Muscle of leg (tissue), 16 donors: ENCODE data around the gene MGST3. TPM values are rescaled to one million over a fixed set of nuclear protein-coding genes. Genes with fewer than 3 reads are reported as not detected.
"Not testable (repeated sequence)": the region's sequence is repeated elsewhere in the genome, so short reads cannot be mapped to it uniquely, and the experiment has no call there.

Source experiments
- DNase-seq: peaks from one replicate; pipeline ENCODE4 v3.0.0; 2013
- H3K27ac ChIP-seq: one replicate; pipeline ENCODE4 v1.5.1; 2013; ENCODE audit warnings: mild to moderate bottlenecking, low read length, control low read depth
- H3K27me3 ChIP-seq: one replicate; pipeline ENCODE4 v1.6.1; 2013; ENCODE audit warnings: low read length; ENCODE audit not compliant: control insufficient read depth, insufficient read depth
- H3K36me3 ChIP-seq: one replicate; pipeline ENCODE4 v1.6.1; 2013; ENCODE audit warnings: low read length; ENCODE audit not compliant: control insufficient read depth, insufficient read depth
- H3K4me1 ChIP-seq: one replicate; pipeline ENCODE4 v1.6.1; 2013; ENCODE audit warnings: low read length; ENCODE audit not compliant: control insufficient read depth, insufficient read depth
- H3K4me3 ChIP-seq: one replicate; pipeline ENCODE4 v1.5.1; 2013; ENCODE audit warnings: low read length, control low read depth
- H3K9me3 ChIP-seq: replicated peaks from 2 replicates; pipeline ENCODE4 v1.6.1; 2013; ENCODE audit warnings: low read depth, low read length; ENCODE audit not compliant: control insufficient read depth
- WGBS: methylation state at CpG from one replicate; pipeline ENCODE4 v1.1.5; 2013; ENCODE audit warnings: missing lambda C conversion rate; ENCODE audit not compliant: insufficient coverage; 5-methylcytosine and 5-hydroxymethylcytosine counted together
- long read RNA-seq, 11 donors: transcript quantifications; one replicate each; lab custom pipeline, GENCODE V29; 2026
- polyA plus RNA-seq, 8 donors: library from polyadenylated mRNA; unstranded; fragments of 120-200 nt; gene quantifications; one replicate each; pipeline versions ENCODE4 v1.2.1 to v1.2.3, GENCODE V29; 2013; ENCODE audit warnings: inconsistent platforms in 1 of 8, low replicate concordance in 1 of 8; ENCODE audit not compliant: insufficient read length in 8 of 8, insufficient read depth in 1 of 8
- total RNA-seq: library from RNA; stranded (reverse); fragments of 120-200 nt; gene quantifications from one replicate; pipeline ENCODE4 v1.2.4, GENCODE V29; 2013

Gene MGST3
- total RNA-seq (194 TPM), polyA plus RNA-seq (100 to 1,000 TPM; 133 to 182 (median 166) TPM)
- long read RNA-seq, donor 1, transcript MGST3-205 (6 exons, 1,015 nt) = major isoform, 48 of 61 reads
- long read RNA-seq, donor 1, partial matches to known transcripts = 7 of 61 reads
- long read RNA-seq, donor 1, other reads (novel, unspliced or antisense) = 0 of 61 reads
- long read RNA-seq, donor 2, transcript MGST3-205 (6 exons, 1,015 nt) = major isoform, 17 of 17 reads
- long read RNA-seq, donor 2, partial matches to known transcripts = 0 of 17 reads
- long read RNA-seq, donor 2, other reads (novel, unspliced or antisense) = 0 of 17 reads
- long read RNA-seq, donor 3, transcript MGST3-205 (6 exons, 1,015 nt) = major isoform, 82 of 105 reads
- long read RNA-seq, donor 3, partial matches to known transcripts = 10 of 105 reads
- long read RNA-seq, donor 3, other reads (novel, unspliced or antisense) = 5 of 105 reads
- long read RNA-seq, donor 4, transcript MGST3-205 (6 exons, 1,015 nt) = major isoform, 94 of 113 reads
- long read RNA-seq, donor 4, partial matches to known transcripts = 13 of 113 reads
- long read RNA-seq, donor 4, other reads (novel, unspliced or antisense) = 0 of 113 reads
- long read RNA-seq, donor 5, transcript MGST3-205 (6 exons, 1,015 nt) = major isoform, 285 of 354 reads
- long read RNA-seq, donor 5, partial matches to known transcripts = 27 of 354 reads
- long read RNA-seq, donor 5, other reads (novel, unspliced or antisense) = 35 of 354 reads
- long read RNA-seq, donor 6, transcript MGST3-213 (1 exons, 3,101 nt) = minor isoform, 8 of 308 reads
- long read RNA-seq, donor 6, transcript MGST3-205 (6 exons, 1,015 nt) = major isoform, 229 of 308 reads
- long read RNA-seq, donor 6, partial matches to known transcripts = 31 of 308 reads
- long read RNA-seq, donor 6, other reads (novel, unspliced or antisense) = 30 of 308 reads
- long read RNA-seq, donor 7, transcript MGST3-205 (6 exons, 1,015 nt) = major isoform, 181 of 227 reads
- long read RNA-seq, donor 7, partial matches to known transcripts = 25 of 227 reads
- long read RNA-seq, donor 7, other reads (novel, unspliced or antisense) = 12 of 227 reads
- long read RNA-seq, donor 8, transcript MGST3-211 (2 exons, 772 nt) = minor isoform, 5 of 116 reads
- long read RNA-seq, donor 8, transcript MGST3-205 (6 exons, 1,015 nt) = major isoform, 102 of 116 reads
- long read RNA-seq, donor 8, partial matches to known transcripts = 7 of 116 reads
- long read RNA-seq, donor 8, other reads (novel, unspliced or antisense) = 0 of 116 reads
- long read RNA-seq, donor 9, transcript MGST3-205 (6 exons, 1,015 nt) = major isoform, 112 of 137 reads
- long read RNA-seq, donor 9, partial matches to known transcripts = 19 of 137 reads
- long read RNA-seq, donor 9, other reads (novel, unspliced or antisense) = 0 of 137 reads
- long read RNA-seq, donor 10, transcript MGST3-205 (6 exons, 1,015 nt) = major isoform, 151 of 214 reads
- long read RNA-seq, donor 10, partial matches to known transcripts = 28 of 214 reads
- long read RNA-seq, donor 10, other reads (novel, unspliced or antisense) = 25 of 214 reads
- long read RNA-seq, donor 11, transcript MGST3-205 (6 exons, 1,015 nt) = major isoform, 135 of 158 reads
- long read RNA-seq, donor 11, partial matches to known transcripts = 16 of 158 reads
- long read RNA-seq, donor 11, other reads (novel, unspliced or antisense) = 0 of 158 reads

GRCh38 chr1:165630629-165631341 lies at the start of gene MGST3:
MGST3 (plus strand) TSS chr1:165631234; CDS start chr1:165649848, 18,614 bp downstream.
- peak within 1 kb of the TSS; percentile 95 for H3K27ac ChIP-seq
- no peaks in the 10 kb centered on the region for H3K9me3 ChIP-seq
- H3K4me3 ChIP-seq = peak within 1 kb of the TSS; percentile 96
- H3K4me1 ChIP-seq = peaks cover 12% of the 10 kb centered on the region
- H3K36me3 ChIP-seq = no peaks in the 10 kb centered on the region
- DNase-seq = peak; percentile 99
- WGBS = 0% methylated on average over 52 of the region's 56 CpGs
- no peaks in the 10 kb centered on the region for H3K27me3 ChIP-seq

- Histone ChIP-seq H3K27me3 (no peaks in the 10 kb centered on the region), H3K4me1 (no peaks in the 10 kb centered on the region), H3K9me3 (no peaks in the 10 kb centered on the region), H3K36me3 (no peaks in the 10 kb centered on the region), H3K4me3 (no peak overlapping the region), H3K27ac (no peak overlapping the region)
- no peak for DNase-seq
- WGBS = 96% methylated on average over 25 of the region's 25 CpGs
Observed at GRCh38 chr1:165581926-165582325, 49.1 kb upstream of the MGST3 start.

- Histone ChIP-seq H3K4me1 (no peaks in the 10 kb centered on the region), H3K9me3 (no peaks in the 10 kb centered on the region), H3K4me3 (no peak overlapping the region), H3K36me3 (no peaks in the 10 kb centered on the region), H3K27ac (no peak overlapping the region), H3K27me3 (no peaks in the 10 kb centered on the region)
- WGBS = 29% methylated on average over 1 of the region's 3 CpGs
- DNase-seq = no peak
Observed at GRCh38 chr1:165586398-165586797, 44.6 kb upstream of the MGST3 start.

GRCh38 chr1:165591391-165591790 lies 39.6 kb upstream of the MGST3 start:
- 100% methylated on average over 1 of the region's 4 CpGs for WGBS
- H3K9me3 ChIP-seq, H3K27me3 ChIP-seq, H3K36me3 ChIP-seq, H3K4me1 ChIP-seq, DNase-seq, H3K4me3 ChIP-seq, H3K27ac ChIP-seq: not testable (repeated sequence)

DNA sequence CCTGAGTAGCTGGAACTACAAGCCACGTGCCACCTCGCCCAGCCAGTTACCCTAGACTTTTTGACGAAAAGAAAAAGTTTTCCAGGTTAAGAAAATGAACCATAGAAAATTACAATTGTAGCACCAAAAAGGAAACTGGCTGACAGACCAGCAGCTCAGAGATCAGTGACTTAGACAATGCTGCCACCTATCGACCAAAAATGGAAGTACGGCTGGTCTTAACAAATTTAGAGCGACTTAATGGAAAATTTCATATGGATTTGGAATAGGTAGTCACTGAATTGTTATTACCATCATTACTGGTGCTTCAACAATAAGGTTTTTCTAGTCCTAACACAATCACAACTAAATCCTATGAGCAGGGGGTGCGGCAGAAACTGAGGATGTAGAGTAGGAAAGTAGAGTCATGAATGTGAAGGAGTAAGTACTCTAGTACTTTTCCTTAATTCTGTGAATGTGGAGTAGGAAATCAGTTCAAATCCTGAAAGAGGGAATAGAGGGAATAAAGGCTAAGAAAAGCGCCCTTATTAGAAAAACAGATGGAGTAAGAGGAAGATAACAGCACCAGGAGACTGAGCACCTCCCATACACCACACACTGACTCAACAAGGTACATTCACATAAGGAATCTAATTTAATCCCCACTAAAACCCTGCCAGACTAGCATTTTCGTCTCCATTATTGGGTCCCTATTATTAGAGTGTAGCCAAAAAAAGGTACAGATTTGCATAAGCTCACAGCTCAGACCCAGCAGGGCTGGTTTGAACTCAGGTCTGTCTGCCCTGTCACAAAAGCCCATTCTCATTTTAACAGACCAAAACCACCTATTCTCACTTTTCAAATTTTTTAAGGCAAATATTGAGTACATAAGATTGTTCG lies 37.9 kb upstream of the MGST3 start:
- H3K4me3 ChIP-seq = no peak overlapping the region
- H3K27ac ChIP-seq = no peak overlapping the region
- H3K9me3 ChIP-seq = no peaks in the 10 kb centered on the region
- WGBS = 0% methylated on average over 1 of the region's 10 CpGs
- H3K4me1 ChIP-seq = peaks cover 9% of the 10 kb centered on the region
- H3K36me3 ChIP-seq = no peaks in the 10 kb centered on the region
- peaks cover 2% of the 10 kb centered on the region for H3K27me3 ChIP-seq
- peak; percentile 91 for DNase-seq

DNA sequence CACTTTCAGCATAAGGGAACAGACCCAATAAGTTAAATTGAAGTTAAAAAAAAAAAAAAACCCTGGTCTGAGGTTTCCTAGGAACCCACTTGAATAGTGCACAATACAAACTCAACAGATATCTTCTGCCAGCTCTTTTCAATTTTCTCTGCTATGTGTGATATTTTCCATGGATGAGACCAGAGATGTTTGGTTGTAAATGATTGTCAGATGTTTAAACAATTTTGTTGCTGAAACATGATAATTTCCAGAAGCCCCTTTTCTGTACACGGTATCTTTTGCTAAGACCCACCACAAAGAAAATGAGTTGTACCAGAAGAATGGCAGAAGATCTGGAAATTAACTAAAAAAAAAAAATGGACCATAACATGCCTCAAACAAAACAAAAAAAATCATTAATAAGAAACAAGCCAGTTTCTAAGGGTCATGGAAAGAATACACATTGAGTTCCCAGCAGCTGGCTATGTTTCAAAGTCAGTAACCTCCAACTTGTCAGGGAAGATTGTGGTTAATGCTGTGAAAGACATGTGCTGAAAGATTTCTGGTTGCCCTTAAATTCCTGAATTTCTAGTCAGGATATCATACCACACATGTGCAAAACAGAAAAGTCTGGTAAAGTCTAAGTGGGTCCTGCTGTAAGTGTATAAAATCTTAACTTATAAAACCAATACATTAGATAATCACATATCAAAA lies 35.6 kb upstream of the MGST3 start:
- no CpG with 5 or more reads among the region's 1 CpG for WGBS
- peak; percentile 90 for DNase-seq
- Histone ChIP-seq H3K4me3 (no peak overlapping the region), H3K27ac (peak overlapping the region; percentile 69), H3K36me3 (no peaks in the 10 kb centered on the region), H3K4me1 (peaks cover 15% of the 10 kb centered on the region), H3K9me3 (no peaks in the 10 kb centered on the region), H3K27me3 (peaks cover 2% of the 10 kb centered on the region)

- Histone ChIP-seq H3K36me3 (no peaks in the 10 kb centered on the region), H3K27me3 (peaks cover 2% of the 10 kb centered on the region), H3K9me3 (no peaks in the 10 kb centered on the region), H3K4me3 (peak overlapping the region; percentile 72), H3K4me1 (peaks cover 12% of the 10 kb centered on the region), H3K27ac (peak overlapping the region; percentile 79)
- under 1% methylated on average over 29 of the region's 38 CpGs for WGBS
- peak; percentile 99 for DNase-seq
Observed at GRCh38 chr1:165597883-165598675, 33.0 kb upstream of the MGST3 start.
